ENCODE results near the gene MGST3.
"Not testable (repeated sequence)": the region's sequence is repeated elsewhere in the genome, so short reads cannot be mapped to it uniquely, and the experiment has no call there.

MGST3 gene

DNA sequence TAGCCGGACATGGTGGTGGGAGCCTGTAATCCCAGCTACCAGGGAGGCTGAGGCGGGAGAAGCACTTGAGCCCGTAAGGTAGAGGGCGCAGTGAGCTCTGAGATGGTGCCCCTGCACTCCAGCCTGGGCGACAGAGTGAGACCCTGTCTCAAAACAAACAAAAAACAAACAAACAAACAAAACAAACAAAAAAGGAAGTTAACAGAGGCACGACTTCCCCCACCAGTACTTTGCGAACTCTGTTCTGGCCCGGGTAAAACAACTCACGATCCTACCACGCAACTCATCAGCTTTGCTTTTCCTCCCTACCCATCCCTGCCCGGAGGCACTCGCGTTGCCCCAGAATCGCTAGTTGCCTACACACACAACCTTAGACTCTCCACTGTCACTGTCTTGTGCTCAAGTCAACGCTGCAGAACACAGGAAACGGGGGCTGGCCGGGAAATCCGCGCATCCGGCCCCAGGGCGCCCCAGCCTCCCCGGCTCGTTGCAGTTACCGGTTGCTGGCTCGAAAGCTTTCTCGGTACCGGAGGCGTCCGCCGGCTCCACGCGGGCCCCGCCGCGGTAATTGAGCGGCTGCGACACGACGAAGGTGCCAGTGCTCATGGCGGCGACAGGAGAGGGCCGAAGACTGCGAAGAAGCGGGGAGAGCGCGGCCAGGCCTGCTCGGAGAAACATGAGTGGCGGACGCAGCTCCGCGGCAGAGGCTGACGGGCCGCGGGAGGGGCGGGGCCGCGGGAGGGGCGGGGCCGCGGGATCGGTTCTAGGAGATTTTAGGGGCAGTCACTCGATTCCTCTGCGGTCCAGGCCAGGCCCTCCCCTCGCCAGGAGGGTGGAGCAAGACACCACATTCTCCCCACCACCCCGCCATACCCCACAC, 67.1 kb downstream of the MGST3 start, which contains the start of gene ALDH9A1:
Gene ALDH9A1, minus strand, starts transcription at position 682 of the 880 bp plus-strand sequence. Its CDS starts 4 bp downstream, at position 678.
- peak; percentile 56 for DNase-seq (ENCODE audit: low read depth)

DNA sequence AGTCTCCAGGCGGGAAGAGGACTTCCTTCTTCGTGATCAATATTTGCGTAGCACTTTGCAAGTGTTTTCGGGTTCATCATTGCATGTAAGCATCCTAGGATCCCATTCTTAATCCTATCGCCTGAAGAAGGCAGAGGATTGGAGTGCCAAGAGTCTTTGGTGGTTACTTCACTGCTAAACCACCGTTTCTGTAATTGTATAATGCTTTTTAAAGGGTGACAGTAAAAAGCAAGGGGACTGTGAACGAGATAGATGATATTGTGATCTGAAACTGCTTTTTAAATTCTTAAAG, 67.7 kb downstream of the MGST3 start:
- no peak for DNase-seq (ENCODE audit: low read depth)

DNA sequence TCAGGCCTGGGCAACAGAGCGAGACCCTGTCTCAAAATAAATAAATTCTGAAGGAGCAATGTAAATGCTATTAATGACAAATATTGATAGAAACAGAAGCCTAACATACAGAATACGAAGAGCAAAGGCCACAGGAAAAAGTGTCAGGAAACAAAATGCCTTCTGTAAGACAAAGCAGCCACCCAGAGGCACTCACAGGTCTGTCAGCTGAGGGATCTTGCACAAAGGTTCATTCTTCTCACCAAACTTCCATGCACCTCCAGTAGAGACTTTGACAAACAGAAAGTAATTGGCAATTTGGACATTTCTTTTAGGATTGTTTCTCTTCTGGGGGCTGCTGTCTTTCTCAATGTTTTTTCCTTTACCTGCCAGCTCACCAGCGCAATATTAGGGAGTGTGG, 68.5 kb downstream of the MGST3 start:
- no peak for DNase-seq (ENCODE audit: low read depth)

DNA sequence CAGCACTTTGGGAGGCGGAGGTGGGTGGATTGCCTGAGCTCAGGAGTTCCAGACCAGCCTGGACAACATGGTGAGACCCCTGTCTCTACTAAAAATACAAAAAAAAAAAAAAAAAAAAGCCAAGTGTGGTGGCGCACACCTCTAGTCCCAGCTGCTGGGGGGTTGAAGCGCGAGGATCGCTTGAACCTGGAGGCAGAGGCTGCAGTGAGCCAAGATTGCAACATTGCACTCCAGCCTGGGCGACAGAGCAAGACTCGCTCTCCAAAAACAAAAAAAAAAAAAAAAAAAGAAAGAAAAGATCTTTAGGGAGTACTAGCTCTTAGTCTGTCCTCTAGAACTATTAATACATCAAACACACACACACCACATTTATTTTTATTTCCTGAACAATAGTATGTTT, 70.9 kb downstream of the MGST3 start:
- not testable (repeated sequence) for DNase-seq (ENCODE audit: low read depth)

DNA sequence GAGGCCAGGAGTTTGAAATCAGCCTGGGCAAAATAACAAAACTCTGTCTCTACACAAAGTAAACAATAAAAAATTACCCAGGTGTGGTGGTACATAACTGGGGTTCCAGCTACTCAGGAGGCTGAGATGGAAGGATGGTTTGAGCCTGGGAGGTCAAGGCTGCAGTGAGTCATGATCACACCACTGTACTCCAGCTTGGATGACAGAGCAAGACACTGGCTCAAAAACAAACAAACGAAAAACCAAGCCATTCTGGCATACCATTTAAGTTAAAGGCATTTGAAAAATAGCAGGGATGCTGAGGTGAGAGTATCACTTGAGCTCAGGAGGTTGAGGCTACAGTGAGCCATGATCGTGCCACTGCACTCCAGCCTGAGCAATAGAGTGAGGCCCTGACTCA, 72.6 kb downstream of the MGST3 start:
- DNase-seq (ENCODE audit: low read depth), result no peak
